Stimulated activated CD4-positive, alpha-beta T cell treated with anti-CD3 and anti-CD28 coated beads, Interleukin-2, amount 100 ng/mL, for 24 hours (primary cell): ENCODE measurements around the gene TMEM131.
"Not testable (repeated sequence)": the region's sequence is repeated elsewhere in the genome, so short reads cannot be mapped to it uniquely, and the experiment has no call there.

Experiments
- DNase-seq, 2 donors: peaks; one replicate each; pipeline ENCODE4 v3.0.0-alpha.2; 2020

Gene TMEM131

GRCh38 chr2:97952357-97952756 is 43.4 kb downstream of the TMEM131 start:
- DNase-seq = no peak

- no peak for DNase-seq
Observed at GRCh38 chr2:97951155-97951680, 44.5 kb downstream of the TMEM131 start.

GRCh38 chr2:97950329-97951154 is 45.2 kb downstream of the TMEM131 start:
- DNase-seq = no peak

- DNase-seq = no peak
Observed at GRCh38 chr2:97948926-97949325, 46.8 kb downstream of the TMEM131 start.

GRCh38 chr2:97945791-97946190 is 50.0 kb downstream of the TMEM131 start:
- no peak for DNase-seq

GRCh38 chr2:97936881-97937280 is 58.9 kb downstream of the TMEM131 start:
- no peak for DNase-seq

- DNase-seq = no peak
Observed at GRCh38 chr2:97936199-97936598, 59.5 kb downstream of the TMEM131 start.

- DNase-seq = no peak
Observed at GRCh38 chr2:97935719-97936161, 60.0 kb downstream of the TMEM131 start.

- no peak for DNase-seq
Observed at GRCh38 chr2:97932975-97933662, 62.6 kb downstream of the TMEM131 start.

GRCh38 chr2:97931858-97932225 is 63.9 kb downstream of the TMEM131 start:
- no peak for DNase-seq

- DNase-seq = no peak
Observed at GRCh38 chr2:97931118-97931857, 64.5 kb downstream of the TMEM131 start.

GRCh38 chr2:97928591-97928990 is 67.2 kb downstream of the TMEM131 start:
- DNase-seq = no peak

- no peak for DNase-seq
Observed at GRCh38 chr2:97926946-97927345, 68.8 kb downstream of the TMEM131 start.

- DNase-seq = no peak
Observed at GRCh38 chr2:97924194-97924593, 71.6 kb downstream of the TMEM131 start.

- DNase-seq = no peak
Observed at GRCh38 chr2:97919858-97920257, 75.9 kb downstream of the TMEM131 start.

- no peak for DNase-seq
Observed at GRCh38 chr2:97918818-97919217, 76.9 kb downstream of the TMEM131 start.

GRCh38 chr2:97917668-97918067 is 78.1 kb downstream of the TMEM131 start:
- DNase-seq = not testable (repeated sequence)

GRCh38 chr2:97914691-97915213 is 81.0 kb downstream of the TMEM131 start:
- no peak for DNase-seq

GRCh38 chr2:97913846-97914245 is 81.9 kb downstream of the TMEM131 start:
- DNase-seq = no peak

GRCh38 chr2:97911922-97912575 is 83.7 kb downstream of the TMEM131 start:
- no peak for DNase-seq

- no peak for DNase-seq
Observed at GRCh38 chr2:97911206-97911921, 84.4 kb downstream of the TMEM131 start.
